GM18508 (cell line): Measurements from ENCODE around the gene FCHSD2.
"Not testable (repeated sequence)": the region's sequence is repeated elsewhere in the genome, so short reads cannot be mapped to it uniquely, and the experiment has no call there.

Source experiments
- ATAC-seq: cut with Tn5 transposase; IDR thresholded peaks from one replicate; pipeline ENCODE4 v1.9.1; 2021; ENCODE audit warnings: moderate number of reproducible peaks; ENCODE audit not compliant: insufficient read depth, unreplicated experiment

FCHSD2 gene

DNA sequence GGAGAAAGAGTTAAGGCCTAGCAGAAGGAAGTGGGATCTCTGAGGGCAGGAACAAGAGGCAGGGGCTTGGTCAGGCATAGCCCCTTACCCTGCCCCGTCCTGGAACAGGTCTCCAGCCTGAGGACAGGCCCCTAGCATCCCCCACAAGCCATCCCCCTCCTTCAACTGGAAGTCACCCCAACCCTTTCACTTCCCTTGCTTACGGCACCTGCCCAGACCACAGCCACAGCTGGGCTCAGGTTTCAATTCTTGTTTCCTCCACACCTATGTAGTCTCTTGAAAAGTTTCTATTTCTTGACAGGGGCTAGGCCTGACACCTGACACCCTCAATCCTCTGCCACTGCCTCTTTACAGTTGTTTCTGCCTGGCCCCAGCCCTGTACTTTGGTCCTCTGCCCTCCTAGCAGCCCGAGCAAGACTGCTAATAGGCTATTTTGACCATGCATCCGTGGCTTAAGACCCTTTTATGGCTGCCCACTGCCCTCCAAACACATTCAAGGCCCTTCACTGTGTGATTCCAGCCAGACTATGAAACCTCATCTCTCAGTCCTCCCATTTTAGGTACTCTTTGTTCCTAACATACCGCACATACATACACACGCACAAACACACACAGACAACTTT, 10.9 kb upstream of the FCHSD2 start:
- ATAC-seq, result peak; percentile 45

DNA sequence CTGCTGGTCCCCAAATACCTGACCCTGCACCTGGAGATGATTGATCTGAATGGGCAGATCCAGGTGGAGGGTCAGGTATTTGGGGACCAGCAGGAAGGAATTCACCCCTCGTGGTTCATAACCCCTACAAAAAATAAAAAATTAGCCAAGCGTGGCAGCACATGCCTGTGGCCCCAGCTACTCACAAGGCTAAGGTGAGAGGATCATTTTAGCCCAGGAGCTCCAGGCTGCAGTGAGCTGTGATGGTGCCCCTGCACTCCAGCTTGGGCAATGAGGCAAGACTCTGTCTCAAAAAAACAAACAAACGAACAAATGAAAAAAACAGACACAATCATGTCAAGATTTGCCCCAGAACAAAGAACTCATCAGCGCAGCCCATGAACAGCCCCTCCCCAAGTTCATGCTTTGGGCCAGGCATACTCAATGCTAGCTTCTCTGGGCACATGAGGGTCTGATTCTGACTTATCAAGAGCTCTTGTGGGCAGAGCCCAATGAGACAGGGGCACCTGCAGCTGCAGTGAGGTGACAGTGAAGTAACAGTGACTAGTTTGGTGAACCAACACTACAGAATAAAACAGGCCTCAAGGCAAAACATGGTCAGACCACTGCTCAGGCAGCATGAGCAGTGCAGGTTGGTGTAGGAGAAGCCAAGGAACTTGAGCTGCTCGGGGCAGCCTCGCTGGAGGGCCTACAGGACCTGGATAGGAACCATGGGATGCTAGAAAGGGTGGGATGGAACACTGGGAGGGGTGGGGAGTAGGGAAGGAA, 10.2 kb upstream of the FCHSD2 start:
- ATAC-seq, result no peak

DNA sequence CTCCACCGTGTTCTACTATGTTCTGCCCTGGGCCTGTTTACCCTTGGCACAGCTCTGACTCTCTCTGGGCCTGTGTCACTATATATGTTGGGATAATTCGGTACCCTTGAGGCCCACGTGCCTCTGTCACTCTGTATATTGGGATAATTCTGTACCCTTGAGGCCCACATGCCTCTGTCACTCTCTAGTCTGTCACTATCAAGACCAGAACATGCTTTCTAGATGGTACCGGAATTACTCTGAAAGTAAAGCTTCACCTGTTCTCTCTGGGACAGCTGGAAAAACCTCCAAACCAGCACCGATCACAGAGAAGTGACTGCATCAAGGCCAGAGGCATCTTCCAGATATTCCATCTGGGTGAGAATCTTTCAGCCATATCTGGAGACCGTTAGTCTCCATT, 9.3 kb upstream of the FCHSD2 start:
- no peak for ATAC-seq

DNA sequence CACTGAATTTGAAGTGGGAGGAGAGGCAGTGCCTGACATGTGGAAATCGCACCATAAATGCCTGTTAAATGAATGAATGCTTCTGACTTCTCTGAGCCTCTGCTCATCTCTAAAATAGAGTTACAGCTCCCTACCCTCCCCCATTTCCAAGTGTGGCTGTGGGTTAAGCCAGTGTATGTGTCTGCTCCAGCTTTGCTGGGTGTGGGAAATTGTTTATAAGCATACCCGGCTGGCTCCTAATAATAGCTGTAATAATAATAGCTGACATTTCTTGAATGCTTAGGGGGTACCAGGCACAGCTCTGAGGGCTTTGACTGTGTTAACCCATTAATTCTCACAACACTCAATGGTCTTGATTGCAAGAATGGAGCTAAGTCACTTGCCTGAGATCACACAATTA, 7.0 kb upstream of the FCHSD2 start:
- ATAC-seq, result no peak

DNA sequence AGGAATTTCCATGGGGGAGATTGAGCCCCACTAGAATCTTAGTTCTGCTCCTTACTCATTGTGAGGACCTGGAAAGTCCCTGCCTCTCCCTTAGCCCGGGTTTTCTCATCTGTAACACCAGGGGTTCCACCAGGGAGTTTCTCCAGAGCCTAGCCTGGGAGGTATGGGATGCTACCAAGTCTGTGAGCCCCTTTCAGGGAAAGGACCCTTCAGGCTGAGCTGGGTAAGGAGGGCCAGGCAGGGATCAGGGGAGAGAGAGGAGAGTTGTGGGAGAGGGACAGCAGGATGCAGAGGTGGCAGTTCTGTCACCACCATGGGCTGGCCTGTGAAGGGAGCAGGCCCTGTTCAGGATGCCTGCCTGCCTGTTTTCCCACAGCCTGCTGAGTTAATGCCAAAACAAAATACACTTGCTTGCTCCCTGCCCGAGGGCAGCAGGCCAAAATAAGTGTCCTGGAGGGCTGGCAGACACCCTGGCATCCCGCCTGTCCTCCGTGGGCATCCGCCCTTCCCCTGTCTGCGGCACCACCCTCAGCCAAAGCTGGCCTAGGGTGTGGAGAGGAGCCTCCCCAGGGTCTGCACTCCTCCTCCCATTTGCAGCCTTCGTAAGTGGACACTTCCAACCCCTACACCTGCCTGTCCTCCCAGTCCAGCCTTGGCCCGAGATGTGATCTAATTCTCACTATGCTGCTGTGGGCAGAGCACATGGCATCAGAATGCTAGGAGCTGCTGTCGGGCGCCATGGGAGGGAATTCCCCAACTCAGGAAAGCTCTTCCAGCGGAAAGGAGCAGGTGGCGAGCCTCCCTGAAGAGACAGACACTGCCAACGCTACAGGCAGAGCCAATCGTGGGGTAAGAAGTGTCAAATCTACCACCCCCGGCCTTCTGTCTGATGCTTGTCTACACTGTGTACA, 5.9 kb upstream of the FCHSD2 start:
- no peak for ATAC-seq

DNA sequence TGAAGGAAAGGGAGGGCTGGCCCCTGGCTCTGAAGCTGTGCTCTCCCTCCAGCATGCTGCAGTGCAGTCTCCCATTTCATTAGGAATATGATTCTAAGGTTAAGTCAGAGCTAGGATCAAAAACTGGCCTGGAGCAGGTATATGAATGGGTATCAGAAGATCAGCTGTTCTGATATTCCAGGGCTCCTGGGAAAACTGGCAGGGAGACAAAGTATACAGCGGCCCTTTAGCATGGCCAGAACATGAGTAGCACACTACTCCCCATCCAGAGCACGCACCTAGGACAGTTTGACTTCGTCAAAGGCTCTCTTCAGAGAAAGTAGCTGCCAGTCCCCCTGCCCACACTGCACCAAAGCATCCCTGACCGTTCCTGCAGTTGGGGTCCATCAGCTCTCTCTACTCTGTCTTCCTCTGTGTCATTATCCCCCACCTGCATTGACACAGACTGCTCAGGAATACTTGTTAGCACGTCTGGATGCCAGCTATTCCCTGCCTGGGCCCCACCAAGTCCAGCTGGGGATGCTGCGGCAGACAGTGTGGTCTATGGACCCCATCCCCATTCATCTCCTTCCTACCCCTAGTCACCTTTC, 4.0 kb upstream of the FCHSD2 start:
- ATAC-seq, result no peak

DNA sequence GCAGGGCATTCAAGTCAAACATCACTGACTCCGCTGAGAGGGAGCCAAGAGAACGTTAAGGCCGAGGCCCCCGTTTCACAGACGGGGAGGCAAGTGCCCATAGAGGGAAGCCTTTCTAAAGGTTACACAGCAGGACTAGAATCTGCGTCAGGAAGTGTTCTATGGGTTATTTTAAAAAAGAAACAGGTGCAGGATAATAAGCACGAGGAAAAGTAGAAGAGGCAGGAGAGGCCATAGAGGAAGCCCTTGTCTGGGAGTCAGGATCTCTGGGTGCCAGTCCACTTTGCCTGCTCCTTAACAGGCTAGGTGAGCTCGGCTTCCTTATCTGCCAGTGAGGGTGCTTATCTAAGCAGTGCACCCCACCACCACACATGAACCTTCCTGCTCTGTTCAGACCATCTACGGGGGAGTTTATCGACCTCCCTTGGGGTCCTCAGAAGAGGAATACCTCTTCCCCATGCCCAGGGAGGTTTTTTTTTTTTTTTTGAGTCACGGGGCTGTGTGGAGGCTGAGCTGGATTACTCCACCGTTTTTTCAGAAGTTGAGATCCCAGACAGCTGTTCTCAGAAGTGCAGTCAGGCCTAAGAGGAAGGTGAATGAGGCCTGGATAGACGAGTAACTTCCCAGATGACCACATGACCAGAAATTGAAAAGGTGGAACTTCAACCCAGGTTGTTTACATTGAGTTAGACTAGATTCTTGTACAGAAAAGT, 1.2 kb upstream of the FCHSD2 start:
- no peak for ATAC-seq

DNA sequence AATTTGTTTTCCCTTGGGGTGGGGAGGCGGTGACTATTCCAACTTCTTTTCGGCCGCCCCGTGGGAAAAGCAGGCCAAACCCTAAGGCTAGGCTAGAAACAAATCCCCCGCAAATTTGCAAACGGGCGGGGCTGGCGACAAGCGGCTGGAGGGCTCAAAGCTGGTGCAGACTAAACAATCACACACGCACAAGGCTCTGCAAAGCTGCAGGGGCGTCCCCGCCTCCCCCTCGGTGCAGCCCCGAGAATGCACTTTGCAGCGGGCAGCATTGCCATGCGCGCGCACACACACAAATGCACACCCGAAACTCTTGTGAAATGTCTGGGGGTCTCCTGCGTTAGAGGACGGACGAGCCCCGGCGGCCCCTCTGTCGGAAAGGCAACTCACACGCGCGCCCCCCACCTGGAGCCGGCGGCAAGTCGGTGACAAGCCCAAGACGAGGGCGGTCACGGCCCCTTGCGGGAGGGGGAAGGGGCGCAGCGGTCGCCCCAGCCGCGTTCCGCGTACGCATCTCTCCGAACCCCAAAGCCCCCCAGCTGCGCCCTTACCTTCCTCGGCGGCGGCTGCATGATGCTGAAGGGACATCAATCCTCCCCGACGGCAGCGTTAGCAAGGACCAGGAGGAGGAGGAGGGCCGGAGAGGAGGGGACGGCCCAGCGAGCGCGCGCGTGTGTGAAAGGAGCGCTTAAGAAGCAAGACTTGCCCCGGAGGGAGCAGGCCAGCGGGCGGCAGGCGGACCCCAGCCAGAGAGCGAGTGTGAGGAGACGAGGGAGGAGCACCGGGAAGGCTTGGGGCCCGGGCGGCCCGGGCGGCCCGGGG, 600 bp downstream of the FCHSD2 start:
- peak; percentile 3 for ATAC-seq

DNA sequence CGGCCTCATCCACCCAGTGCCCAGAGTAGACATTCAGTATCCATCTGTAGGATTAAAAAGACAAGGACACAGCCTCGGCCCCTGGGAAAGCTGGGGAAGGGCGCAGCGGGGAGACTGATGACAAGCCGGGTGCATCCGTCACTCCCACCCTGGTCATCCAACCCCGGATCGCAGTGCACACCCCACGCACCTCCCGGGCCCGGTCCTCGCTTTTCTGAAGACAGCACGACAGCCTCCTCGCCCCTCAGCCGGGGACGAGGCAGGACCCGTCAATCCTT, 1.1 kb downstream of the FCHSD2 start:
- no peak for ATAC-seq

DNA sequence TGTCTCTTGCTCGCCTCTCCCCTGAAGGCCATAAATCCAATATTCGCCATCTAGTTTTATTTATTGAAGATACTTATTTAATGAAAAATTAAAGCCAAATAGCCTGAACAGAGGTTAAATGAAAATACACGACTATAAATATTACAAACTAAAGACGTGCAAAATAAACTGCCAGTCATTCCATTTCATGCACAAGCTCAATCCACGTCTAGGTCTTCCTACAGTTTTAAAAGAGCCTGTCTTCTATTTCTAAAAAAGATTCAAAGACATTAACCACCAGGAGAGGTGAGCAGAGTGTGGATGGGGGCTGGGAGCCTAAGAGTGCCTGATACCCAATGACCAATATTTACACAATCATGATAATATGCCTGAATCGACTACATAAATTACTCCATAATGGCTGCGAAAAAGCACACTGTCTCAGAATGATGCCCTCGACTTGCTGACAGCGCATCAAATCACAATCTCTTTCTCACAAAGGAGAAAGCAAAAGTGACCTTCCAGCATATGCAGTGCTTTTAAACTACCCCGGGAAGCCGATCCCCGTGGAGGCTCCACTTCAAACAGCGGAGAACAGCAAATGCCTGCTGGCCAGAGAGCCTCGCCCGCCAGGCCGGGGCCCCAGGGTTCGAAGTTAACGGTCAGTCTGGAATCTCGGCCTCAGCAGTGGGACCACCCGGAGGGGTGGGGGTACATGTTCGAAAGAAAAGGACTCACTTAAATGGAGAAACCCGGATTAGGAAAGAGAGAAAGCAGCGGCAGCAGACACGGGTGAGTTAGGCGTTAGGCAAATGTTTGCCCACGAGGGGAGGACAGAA, 1.7 kb downstream of the FCHSD2 start:
- no peak for ATAC-seq

DNA sequence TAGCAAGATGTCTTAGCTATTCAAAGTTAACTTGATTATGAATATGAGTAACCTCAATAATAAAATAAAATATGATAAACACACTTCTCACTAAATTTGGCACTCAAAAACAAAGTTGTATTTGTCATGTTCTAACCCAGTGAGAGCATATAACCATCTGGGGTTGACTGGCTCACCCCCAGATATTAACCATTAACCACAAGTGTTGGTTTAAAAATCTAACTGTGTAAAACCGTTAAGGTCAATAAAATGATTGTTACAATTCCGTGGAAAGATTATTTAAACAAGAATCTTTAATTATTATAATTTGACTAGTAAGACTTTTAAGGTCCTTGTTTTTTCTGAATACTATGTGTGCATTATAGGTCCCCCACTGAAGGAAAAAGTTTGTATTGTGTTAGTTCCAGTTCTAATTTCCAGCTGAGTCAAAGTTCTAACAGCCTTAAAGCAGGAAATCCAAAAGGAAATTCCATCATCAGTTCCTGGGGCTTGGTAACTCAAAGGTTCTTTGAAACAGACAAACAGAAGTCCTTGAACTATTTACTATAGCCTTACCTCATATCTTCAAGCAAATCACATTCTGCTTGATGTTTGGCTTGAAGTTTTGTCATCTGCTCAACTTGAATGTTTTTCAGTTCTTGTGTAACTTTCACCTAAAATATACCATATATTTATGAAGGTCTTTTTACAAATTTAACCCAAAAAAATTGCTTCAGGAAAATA, 2.5 kb downstream of the FCHSD2 start:
- ATAC-seq, result no peak

DNA sequence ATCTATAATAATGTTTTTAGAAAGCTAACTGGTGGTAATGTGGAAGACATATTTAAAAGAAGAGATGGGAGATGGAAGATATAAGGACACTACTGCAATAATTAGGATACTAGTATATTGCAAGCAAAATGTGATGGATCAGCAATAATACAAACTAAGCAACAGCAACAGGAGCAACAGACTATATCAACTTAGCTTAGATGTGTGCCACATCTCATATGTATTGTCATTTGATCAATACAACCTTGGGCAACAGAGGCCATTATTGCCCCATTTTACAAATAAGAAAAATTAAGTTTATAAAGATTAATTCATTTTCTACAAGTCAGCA, 4.2 kb downstream of the FCHSD2 start:
- no peak for ATAC-seq

DNA sequence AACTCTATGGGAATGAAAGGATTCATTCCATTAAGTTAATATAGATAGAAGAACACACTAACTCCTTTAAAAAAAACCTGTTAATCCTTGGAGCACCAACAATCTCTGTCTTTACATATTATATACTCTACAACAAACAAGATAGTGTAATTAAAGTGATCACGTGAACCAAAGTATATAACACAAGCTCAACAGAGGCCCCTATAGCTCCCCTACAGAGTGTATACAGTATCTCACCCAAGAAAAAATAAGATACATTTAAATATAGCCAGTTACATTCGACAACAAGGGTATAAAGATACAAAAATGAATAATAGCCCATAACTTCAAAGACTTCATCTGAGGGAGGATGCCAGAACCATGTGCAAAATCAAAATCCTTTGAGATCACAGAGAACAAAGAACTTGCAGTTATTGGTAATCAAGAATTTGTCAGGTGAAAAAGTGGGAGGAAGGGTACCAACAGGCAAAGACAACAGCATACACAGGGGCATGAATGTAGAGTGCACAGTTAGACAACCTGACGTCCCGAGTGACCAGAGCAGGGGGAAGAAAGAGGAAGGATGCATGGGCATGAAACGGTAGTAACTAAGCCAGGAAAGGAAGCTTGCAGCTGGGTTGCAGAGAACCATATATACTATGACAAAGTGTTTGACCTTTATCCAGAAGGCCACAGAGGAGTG, 4.7 kb downstream of the FCHSD2 start:
- no peak for ATAC-seq

DNA sequence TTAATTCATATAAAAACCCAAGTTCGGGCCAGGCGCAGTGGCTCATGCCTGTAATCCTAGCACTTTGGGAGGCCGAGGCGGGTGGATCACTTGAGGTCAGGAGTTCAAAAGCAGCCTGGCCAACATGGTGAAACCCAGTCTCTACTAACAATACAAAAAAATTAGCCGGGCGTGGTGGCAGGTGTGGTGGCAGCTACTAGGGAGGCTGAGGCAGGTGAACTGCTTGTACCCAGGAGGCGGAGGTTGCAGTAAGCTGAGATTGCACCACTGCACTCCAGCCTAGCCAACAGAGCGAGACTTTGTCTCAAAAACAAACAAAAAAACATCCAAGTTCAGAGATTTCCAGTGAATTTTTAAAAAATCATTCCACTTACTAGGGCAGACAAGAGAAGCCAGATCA, 5.4 kb downstream of the FCHSD2 start:
- not testable (repeated sequence) for ATAC-seq

DNA sequence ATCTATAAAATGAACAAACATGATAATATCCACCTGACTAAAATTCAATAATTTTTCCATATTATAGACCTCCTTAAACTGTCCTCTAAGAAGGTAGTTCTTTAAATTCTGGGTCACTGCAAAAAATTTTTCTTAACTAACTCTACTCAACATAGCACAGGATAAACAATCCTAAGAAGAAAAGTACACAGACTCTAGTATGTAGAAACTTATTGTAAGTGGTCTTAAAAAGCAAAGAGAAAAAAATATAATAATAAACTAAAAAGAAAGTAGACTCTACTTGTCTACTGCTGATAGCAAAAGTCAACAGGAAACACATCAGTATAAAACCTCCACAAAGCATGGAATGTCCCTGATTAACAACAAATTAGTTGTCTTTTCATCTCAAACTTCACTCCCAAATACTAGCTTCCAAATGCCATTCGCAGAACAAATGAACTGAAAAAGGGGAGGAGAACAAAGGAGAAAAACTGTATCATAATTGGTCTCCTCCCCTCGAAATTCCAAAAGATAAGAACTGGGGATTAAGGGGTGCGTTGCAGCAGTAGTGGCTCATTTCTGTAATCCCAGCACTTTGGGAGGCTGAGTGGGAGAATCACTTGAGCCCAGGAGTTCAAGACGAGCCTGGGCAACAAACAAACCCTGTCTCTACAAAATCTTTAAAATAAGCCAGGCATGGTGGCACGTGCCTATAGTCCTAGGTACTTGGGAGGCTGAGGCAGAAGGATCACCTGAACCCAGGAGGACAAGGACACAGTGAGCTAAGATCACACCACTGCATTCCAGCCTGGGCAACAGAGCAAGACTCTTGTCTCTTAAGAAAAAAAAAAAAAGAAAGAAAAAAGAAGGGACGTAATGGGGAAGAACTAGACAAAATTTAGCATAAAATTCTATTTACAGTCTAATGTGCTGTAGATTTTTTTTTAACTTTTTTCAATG, 6.5 kb downstream of the FCHSD2 start:
- no peak for ATAC-seq

DNA sequence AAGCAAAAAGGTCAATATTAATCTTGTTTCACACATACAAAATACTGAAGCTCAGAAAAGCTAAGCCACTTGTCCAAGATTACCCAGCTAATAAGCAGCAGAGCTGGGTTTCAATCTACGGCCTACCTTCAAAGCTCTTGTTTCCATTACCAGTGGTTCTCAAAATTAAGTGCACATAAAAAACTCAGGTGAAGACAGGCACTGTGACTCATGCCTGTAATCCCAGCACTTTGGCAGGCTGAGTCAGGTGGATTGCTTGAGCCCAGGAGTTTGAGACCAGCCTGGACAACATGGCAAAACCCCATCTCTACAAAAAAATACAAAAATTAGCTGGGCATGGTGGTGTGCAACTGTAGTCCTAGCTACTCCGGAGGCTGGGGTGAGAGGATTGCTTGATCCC, 9.8 kb downstream of the FCHSD2 start:
- not testable (repeated sequence) for ATAC-seq

DNA sequence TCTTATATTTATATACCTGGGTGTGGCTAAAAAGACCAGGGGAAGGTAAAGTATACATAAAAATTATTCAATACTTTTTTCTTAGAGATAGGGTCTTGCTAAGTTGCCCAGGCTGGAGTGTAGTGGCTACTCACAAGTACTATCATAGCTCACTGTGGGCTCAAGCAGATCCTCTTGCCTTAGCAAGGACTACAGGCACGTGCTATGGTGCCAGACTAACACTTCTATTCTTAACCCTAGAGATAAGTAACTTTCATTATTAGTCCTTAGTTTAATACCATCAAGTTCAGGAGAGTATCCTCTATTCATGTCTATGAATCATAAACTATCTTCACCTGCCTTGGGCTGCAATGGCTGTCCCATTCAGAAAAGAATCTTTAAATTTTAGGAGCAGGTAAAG, 11.9 kb downstream of the FCHSD2 start:
- ATAC-seq, result no peak
